ENCODE data around the gene GLB1L.
"Not testable (repeated sequence)": the region's sequence is repeated elsewhere in the genome, so short reads cannot be mapped to it uniquely, and the experiment has no call there.

Gene GLB1L

DNA sequence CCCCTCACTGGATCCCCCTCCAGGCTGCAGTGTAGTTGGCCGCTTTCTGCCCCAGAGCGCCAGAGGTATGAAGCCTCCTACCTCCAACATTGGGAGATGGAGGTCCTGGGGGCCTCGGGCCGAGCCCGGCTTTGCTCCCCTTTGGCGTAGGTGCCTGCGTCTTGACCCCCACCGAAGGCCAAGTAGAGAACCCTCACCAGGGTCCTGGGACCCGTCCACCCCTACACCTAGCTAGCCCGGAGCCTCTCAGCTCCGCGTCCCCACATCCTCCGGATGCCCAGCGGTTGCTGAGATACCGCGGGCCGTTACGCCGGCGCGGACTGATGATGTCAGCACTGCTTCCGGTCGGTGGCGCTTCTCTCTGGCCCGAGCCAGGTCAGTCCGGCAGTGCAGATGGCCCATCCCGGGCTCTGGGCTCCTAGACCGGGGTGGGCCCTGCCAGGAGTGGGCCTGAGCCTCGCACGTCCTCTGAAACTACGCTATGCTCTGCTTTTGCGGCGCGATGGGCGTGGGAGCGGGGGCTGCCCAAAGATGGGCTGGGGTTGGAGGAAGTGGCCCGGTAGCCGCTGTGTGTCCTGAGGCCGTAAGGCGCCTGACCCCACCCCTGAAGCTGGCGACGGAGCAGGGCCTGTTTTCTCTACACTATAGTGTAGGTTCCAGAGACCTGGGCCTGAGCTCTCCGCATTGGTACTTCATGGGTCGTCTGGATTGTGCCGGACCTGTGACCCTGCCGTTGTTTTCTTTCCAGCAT lies at the start of gene GLB1L, which contains the start of gene STK16:
Gene GLB1L, minus strand, starts transcription at position 297 of the 751 bp plus-strand sequence. CDS start 1,871 bp downstream, outside the sequence.
Gene STK16, plus strand, starts transcription at position 332 of the 751 bp plus-strand sequence. CDS start 521 bp downstream, outside the sequence.
- peak; percentile 80 for DNase-seq

DNA sequence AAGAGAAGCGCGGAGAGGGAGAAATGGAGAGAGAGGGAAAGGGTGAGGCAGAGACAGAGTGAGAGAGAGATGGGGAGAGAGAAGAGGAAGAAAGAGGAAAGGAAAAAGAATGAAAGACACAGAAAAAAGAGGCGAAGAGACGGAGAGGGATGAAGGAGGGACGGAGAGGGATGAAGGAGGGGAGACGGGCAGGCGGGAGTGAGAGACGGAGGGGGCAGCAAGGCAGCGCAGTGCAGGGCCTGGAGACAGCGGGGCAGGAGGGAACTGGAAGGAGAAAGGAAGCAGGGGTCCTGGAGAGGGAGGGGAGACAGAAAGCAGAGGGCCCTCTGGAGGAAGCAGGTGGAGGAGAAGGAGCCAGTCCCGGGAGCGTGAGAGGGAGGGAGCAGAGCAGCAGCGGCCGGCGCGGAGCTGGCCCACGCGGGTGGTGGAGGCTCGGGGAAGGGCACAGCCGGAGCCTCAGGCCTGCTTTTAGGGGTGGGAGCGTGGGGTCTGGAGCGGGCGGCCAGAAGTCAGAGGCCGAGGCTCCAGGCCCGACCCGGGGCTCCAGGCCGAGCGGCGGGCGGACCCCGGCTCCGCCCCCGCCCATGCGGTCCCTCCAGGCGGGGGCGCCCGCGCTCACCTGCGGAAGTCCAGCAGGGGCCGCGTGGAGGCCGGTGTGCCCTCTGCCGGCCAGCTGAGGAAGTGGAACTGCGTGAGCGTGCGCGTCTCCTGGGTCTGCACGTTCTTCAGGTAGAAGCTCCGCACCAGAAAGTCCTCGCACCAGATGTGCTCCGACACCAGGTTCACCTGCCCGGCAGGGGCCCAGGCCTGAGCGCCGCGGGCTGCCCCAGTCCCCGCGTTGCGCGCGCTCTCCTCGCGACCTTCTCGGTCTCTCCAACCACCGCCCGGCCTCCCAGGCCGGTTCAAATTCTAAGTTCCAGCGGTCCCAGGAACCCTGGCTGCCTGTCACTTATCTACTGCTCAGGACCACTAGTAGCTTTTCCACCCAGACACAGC lies 49.4 kb upstream of the GLB1L start:
- no peak for DNase-seq

DNA sequence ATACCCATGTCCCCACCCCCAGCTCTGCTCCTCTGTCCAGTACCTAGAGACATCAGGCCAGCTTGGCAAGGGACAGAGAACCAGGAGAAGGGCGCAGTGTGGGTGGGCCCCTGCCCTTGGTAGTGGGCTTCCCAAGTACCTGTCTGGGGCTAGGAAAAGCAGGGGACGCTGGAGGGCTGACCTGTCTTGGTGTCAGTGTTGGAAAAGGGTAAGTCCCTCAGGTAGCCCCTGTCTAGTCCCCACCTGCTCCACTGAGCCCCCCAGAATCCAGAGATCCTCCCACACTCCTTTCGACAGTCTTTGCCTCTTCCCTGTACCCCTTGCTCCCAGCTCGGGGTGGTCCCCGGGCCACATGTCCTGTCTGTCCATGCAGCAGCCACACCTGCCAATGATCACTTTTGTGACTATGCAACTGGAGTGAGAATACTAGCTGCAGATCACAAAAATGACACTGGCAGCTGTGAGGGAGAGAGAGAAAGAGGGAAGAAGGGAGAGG lies 48.5 kb upstream of the GLB1L start:
- DNase-seq = no peak

DNA sequence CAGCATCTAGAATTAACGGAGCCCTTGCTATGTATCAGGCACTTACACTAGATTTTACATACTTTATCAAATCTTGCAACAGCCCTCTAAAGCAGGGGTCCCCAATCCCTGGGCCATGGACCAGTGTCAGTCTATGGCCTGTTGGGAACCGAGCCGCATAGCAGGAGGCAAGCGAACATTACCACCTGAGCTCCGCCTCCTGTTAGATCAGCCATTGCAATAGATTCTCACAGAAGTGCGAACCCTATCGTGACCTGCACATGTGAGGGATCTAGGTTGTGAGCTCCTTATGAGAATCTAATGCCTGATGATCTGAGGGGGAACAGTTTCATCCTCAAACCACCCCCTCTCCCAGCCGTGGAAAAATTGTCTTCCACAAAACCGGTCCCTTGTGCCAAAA lies 47.4 kb upstream of the GLB1L start:
- no peak for DNase-seq

DNA sequence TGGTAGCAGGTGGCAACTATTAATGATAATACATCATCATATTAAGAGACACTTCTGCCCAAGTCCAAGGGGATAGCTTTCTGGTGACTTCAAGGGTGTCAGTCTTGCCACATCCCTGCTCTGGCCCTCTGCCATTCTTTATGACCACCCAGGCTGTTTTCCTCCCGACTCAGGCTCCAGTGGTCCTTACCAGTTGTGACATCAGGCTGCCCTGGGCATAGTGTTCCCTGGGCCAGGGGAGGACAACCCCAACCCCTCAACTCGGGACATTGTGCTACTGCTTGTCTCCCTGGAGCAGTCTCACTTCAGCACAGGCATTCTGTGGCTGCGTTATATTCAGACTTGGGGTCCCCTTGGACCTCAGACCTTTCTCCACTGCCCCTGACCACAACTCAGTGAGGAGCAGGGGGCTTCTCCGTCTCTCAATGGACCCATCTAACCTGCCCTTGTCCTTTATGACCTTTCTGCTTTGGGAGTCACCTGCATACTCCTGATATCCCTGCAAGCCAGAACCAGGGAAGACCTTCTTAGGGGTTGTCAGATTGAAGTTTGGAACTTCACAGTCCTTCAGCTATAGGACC lies 46.8 kb upstream of the GLB1L start:
- no peak for DNase-seq

DNA sequence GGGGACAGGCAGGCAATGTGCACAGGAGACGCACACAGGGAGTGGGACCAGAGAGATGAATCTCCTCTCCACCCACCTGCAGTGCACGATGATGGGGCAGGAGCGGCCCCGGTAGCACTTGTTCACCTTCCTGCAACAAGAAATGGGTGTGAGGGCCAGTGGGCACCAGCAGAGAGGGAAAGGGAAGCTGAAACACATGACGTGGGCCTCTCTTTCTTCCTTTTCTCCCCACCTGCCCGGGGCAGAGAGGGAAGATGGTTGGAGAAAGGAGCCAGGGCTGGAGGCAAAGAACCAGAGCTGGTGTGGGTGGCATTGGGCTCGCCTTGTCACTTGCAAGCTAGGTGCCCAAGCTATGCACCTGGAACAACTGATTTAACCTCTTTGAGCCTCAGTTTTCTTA lies 46.1 kb upstream of the GLB1L start:
- no peak for DNase-seq

DNA sequence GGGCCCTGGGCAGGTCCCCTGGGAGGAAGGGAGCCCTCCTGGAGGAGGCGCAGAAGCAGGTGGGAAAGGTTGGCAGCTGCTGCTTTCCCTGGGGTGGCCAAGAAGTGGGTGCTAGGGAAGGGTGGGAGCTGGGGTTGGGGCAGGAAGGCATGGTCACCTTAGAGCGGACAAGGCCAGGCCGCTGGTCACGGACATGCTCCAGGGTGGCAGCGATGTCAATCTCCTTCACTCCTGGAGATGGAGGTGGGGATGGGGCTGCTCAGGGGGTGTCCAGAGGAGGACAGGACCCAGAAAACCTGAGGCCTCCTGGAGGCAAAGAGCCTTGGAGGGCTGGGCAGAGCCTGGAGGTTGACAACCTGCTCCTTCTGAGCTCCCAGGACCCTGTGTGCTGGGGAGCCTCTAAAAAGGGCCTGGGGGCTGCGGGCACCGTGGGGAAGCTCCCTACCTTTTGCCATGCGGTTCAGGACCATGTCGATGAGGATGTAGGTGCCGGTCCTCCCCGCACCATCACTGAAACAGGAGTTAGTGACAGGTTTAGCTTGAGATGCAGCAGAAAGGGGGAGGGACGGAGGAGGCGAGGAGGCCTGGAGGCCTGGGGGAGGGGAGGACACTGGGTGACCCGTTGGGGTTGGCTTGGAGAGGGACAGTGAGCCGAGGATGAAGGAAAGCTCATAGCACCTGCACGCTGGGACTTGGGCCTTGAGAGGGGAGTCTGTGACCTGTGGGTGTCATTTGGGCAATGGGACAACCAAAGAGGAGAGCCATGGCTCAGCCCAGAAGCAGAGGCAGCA lies 45.3 kb upstream of the GLB1L start:
- no peak for DNase-seq

DNA sequence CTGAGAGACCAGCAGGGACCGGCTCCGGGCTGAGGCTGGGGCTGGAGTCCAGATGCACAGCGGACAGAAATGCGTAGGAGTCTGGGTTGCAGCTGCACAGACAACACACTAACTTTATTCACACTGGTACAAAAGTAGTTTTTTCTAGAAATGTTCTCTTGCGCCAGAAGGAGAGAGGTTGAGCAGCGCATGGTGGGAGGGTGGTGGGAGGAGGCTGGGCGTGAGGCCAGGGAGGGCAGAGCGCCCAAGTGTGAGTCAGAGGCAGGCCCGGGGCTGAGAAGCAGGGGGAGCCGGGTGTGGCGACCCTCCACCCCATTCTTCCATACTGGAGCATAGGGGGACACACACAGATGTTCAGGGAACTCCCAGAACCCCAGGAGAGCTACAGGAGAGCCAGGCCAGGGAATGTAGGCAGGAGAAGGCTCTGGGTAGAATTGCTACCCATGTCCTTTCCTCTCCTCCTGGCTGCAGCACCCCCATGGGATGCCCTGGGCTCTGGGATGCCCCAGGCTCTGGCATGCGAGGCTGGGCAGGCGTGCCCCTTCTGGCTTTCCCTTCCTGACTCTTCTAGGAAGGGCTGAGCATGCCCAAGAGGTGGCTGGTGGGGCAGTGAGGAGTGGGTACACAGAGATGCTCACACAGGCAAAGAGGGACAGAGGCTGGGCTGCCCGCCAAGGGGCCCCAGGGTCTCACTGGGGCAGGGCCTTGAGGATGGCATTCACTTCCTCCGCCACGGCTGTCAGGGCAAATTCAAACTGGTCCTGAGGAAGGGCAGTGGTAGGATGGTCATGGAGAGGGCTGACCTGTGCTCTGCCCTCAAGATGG lies 44.5 kb upstream of the GLB1L start:
- no peak for DNase-seq

DNA sequence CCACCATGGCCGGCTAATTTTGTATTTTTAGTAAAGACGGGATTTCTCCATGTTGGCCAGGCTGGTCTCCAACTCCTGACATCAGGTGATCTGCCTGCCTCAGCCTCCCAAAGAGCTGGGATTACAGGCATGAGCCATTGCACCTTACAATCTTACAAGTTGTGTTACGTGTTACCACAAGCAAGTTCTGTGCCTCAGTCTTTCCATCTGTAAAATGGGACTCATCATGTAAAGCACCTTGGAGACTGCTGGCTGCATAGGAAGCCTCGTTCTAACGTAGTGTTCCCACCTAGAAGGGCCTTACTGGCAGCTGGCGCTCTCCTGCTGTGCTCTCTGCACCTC lies 43.9 kb upstream of the GLB1L start:
- no peak for DNase-seq

DNA sequence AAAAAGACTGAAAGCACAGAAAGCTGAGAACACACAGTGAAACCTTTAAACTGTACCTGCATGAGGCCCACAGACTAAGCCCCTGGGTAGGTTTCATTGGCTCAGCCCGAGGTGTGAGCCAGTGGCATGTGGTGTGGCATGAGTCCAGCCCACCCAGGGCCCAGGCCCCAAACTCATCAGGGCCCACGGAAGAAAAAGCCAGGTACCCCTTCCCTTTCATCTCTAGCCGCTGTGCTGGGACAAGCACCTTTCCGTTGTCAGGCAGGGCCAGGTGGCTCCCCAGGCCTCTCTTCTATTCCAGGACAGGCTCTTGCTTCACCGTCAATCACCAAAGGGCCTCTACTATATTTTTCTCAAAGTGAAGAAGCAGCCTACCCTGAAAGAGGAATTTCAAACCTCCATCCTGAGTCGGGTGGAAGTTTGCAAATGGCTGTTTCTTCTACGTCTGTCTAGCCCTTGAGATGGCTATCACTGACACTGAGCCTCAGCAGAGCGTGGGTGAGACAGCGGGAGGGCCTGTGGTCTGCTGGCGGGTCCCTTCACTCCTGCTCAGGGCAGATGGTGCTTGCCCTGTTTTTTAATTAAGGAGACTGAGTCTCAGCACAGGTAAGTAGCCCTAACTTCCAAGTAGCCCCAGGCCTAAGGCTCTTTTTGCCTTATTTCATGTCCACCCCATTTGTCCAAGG lies 42.5 kb upstream of the GLB1L start:
- no peak for DNase-seq

DNA sequence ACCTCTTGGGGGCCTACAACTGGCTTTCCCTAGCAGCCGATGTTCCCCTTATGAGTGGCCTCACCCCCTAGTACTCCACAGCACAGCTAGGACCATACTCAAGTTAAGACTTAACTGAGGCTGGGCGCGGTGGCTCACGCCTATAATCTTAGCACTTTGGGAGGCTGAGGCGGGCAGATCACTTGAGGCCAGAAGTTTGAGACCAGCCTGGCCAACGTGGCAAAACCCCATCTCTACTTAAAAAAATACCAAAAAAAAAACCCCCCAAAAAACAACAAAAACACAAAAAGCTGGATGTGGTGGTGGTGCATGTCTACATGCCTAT lies 41.8 kb upstream of the GLB1L start:
- DNase-seq = not testable (repeated sequence)

DNA sequence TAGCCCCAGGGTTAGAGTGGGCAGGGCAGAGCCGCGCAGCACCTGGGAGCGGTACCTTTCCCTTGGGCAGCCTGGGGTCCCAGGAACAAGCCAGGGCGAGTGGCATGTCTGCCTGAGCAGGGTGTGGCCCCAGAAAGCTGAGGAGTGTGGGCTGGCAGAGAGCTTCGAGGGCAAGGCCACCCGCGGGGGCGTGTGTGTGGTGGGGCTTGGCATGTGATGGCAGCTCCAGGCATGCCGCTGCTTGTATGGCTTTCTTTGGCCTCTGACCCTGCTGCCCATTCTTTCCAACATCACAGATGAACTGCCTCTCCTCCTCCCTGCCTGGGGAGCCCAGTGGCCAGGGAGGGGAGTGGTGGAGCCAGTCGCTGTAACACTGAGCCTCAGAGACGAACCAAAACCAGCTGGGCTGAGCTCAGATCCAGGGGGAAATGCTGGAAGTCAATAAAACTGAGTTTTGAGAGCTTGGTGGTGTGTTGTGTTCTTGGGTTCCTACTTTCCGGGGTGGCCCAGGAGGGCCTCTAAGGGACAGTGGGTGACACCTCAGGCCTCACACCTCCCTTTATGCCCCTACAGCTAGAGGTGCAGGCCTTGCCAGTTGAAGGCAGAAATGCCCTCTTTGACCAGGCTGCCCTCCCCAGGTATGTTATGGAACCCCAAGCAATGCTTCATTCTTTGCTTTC lies 41.3 kb upstream of the GLB1L start:
- DNase-seq = no peak

DNA sequence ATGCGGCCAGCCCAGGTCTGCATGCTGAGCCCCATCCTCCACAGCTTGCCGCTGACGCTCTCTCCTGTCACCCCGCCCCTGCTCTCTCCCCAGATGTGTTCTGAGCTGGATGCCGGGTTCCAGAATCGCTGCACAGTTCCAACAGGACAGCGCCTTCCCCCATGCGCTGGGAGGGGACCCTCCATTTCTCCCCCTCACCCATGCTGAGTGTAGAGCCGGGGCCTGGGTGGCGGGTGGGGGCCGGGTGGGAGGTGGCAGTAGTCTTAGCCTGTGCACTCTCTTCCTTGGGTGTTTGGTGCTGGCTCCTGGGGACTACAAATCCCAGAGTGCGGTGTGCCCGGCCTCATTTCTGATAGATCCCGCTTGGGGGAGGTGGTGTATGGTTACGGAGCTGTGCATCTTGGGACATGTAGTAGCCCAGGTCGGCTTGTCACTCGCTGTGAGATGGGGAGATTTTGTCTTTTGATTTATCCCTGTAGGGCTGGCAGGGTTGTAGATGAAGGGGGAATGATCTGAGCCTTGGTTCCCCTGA lies 40.7 kb upstream of the GLB1L start:
- DNase-seq = no peak

DNA sequence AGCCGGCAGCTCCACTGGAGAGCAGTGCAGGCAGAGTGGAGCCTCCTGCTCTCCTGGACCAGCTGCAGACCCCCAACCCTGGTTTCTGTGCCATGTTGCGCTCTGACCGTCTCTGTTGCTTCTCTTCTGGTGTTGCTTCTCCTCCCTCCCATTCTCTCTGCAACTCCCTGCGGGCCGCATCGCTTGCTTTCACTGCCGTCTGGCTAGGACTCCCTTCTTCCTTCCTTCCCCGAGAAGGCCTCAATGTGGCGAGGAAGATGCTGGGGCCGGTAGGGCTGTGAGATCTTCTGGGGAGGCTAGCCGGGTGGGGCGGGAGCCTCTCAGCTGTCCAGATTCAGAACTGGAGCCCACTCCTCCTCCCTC lies 40.1 kb upstream of the GLB1L start:
- no peak for DNase-seq

DNA sequence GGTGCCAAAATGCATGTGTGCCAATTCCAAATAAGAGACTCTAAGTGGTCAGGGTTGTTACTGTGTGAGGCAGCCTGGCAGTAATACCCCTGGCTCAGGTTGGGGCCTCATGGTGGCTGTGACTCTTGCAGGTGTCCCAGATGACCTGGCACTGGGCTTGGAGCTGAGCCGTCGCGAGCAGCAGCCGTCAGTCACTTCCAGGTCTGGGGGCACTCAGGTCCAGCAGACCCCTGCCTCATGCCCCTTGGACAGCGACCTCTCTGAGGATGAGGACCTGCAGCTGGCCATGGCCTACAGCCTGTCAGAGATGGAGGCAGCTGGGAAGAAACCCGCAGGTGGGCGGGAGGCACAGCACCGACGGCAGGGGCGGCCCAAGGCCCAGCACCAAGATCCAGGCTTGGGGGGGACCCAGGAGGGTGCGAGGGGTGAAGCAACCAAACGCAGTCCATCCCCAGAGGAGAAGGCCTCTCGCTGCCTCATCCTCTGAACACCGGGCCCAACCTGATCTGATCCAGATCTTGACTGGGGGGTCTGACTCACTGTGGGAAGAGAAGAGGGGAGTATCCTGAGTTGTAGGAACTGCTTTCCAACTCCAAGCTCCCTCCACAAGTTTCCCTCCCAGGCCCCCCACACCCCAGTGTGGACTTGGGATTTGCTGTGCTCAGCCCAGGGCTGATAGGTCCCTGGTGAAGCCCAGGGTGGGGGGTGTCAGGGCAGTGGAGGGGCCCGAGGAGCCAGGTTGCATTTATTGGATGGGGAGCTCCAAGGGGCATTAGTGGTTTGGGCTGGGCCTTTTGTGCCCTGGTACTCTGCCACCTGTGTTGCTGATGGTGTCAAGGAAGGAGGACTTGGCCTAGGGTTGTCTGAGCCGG lies 39.5 kb upstream of the GLB1L start:
- no peak for DNase-seq

DNA sequence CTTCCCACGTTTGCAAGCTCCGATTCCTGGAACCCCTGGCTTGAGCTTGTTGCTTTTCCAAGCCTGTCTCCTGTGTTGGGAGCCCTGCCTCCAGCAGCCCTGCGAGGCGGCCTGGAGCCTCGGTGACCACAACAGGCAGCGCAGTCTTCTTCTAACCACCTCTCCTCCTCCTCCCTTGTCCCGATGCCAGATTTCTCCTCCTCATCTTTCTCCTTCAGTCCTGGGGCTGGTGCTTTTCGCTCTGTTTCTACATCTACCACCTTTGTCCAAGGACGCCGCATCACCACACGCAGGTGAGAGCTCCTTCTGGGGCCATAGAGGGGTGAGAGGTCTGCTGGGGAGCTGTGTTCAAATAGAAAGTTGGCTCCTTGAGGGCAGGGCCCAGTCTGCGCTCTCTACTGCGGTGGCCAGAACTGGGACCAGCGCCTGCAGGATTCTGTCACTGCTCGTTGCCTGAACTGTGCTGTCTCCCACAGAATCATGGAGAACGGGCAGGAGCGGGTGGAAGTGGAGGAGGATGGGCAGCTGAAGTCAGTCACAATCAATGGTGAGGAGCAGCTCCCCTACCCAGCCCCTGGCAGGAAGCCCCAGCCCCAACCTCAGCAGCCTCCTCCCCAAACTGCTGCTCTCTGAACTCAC lies 37.8 kb upstream of the GLB1L start:
- no peak for DNase-seq

DNA sequence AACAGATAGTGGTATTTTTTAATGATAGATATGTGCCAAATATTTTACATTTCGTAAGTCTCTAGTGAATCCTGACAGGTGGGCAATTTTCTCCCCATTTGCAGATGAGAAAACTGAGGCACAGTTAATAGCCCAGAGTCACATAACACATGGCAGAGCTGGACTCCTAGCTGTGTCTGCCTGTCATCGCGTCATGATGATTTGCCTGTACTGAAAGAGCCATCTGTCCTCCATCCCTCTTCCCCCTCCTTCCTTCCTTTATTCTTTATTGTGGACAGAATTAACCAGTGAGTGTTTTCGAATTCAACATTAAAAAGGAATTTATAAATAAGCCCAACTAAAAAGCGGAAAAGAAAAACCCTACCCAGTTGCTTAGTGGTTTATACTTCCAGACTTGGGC lies 37.1 kb upstream of the GLB1L start:
- DNase-seq = no peak

DNA sequence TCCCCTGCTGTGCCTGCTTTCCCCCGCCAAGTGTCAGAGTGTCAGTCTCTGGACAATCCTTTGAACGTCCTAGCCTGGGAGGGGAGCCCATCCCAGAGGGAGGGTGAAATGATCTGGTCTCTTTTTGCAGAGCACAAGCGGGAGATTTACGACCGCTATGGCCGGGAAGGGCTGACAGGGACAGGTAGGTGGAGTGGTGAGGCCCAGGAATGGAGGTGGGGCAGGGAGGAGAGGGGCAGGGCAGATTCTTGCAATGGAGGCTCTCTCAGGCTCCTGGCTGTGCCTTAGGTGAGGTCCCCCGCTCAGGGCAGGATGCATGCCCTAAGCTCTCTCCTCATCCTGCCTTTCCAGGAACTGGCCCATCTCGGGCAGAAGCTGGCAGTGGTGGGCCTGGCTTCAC lies 36.3 kb upstream of the GLB1L start:
- DNase-seq = no peak

DNA sequence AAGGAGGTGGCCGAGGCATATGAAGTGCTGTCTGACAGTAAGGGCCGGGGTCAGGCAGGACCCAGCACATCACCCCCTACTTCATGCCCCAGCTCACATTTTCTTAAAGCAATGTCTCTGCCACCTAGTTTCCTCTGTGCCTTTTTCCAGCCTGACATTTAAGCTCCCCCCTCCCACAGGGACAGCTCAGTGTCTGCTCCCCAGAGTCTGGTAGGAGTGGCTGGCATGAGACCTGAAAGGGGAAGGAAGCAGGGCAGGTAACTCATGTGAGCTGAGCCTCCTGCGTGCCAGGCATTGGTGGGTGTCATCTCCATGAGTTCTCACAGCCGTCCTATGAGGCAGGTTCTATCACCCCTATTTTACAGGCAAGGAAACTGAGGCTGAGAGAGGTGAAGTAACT lies 35.4 kb upstream of the GLB1L start:
- no peak for DNase-seq

All from SHP77 treated with DMSO at 0.1 percent for 48 hours (cell line).